Endothelial cell of umbilical vein (primary cell): Measurements from ENCODE around the gene SUPT7L. TPM values are rescaled to one million over a fixed set of nuclear protein-coding genes. Genes with fewer than 3 reads are reported as not detected.

Experiments used
- BruUV-seq: library from RNA; stranded (reverse); fragments of 400-500 nt; replicated peaks from 2 replicates; lab custom pipeline; 2021; lab: Mats Ljungman, UMichigan
- CTCF ChIA-PET: fragments of 300-600, 350-600 bp; sonication (Branson Sonifier 250); formaldehyde crosslinking; loops from one replicate; lab custom pipeline; 2021; ENCODE audit warnings: antibody characterized with exemption, inconsistent platforms; lab: Charles Lee
- POLR2A ChIA-PET: fragments of 300-600, 350-600 bp; sonication (Branson Sonifier 250); formaldehyde crosslinking; loops from one replicate; lab custom pipeline; 2021; ENCODE audit warnings: antibody characterized with exemption, inconsistent platforms; lab: Charles Lee
- DNase-seq: peaks from one replicate; pipeline ENCODE4 v3.0.0-alpha.2; 2011; ENCODE audit warnings: low read depth, low spot score
- FAIRE-seq: peaks from 2 replicates; lab custom pipeline; 2011; peaks lifted over from hg19 to GRCh38; lab: Jason Lieb, UNC
- H2AFZ ChIP-seq: 2 replicates; pipeline ENCODE4 v1.6.0; 2012; ENCODE audit warnings: low read depth, low read length, control low read depth, inconsistent platforms
- H3K27ac ChIP-seq: 2 replicates; pipeline ENCODE4 v1.5.1; 2011; ENCODE audit warnings: low read depth, mild to moderate bottlenecking, control low read depth, low read length, moderate library complexity; ENCODE audit not compliant: insufficient read depth
- H3K27me3 ChIP-seq, 2 experiments: 2 replicates each; pipeline versions ENCODE4 v1.6.0 to v1.6.1; 2011; ENCODE audit warnings: low read length in 2 of 2, mixed read lengths in 1 of 2; ENCODE audit not compliant: control insufficient read depth in 2 of 2, insufficient read depth in 2 of 2
- H3K36me3 ChIP-seq, 2 experiments: 2 replicates in 1 of 2; 3 replicates in 1 of 2; pipeline ENCODE4 v1.5.1; 2011; ENCODE audit warnings: low read length in 2 of 2, mild to moderate bottlenecking in 1 of 2, moderate library complexity in 1 of 2; ENCODE audit not compliant: control insufficient read depth in 2 of 2, insufficient read depth in 2 of 2; ENCODE audit errors: extremely low read depth in 1 of 2
- H3K4me1 ChIP-seq: 3 replicates; pipeline ENCODE4 v1.5.1; 2011; ENCODE audit warnings: mild to moderate bottlenecking, low read length; ENCODE audit not compliant: control insufficient read depth, insufficient read depth; ENCODE audit errors: extremely low read depth
- H3K4me2 ChIP-seq: 2 replicates; pipeline ENCODE4 v1.6.1; 2011; ENCODE audit warnings: low read length, control low read depth, mixed read lengths; ENCODE audit not compliant: insufficient read depth
- H3K4me3 ChIP-seq, 3 experiments: fragments of 200-600 bp in 1 of 3; sonication (generic), shearing (Covaris generic) in 1 of 3; replicated peaks in 1 of 3; 2 replicates each; pipeline ENCODE4 v1.5.1; 2011 to 2016; ENCODE audit warnings: control low read depth in 3 of 3, low read length in 3 of 3, mild to moderate bottlenecking in 2 of 3, inconsistent platforms in 1 of 3, low read depth in 1 of 3, moderate library complexity in 1 of 3; ENCODE audit not compliant: insufficient read depth in 1 of 3
- H3K79me2 ChIP-seq: 2 replicates; pipeline ENCODE4 v1.6.0; 2012; ENCODE audit warnings: low read length, inconsistent platforms; ENCODE audit not compliant: control insufficient read depth, insufficient read depth
- H3K9ac ChIP-seq: replicated peaks from 2 replicates; pipeline ENCODE3; 2011; ENCODE audit warnings: low read length, control low read depth; ENCODE audit not compliant: insufficient read depth; ENCODE audit errors: extremely low read depth
- H3K9me1 ChIP-seq: replicated peaks from 3 replicates; pipeline ENCODE4 v1.6.0; 2011; ENCODE audit warnings: mild to moderate bottlenecking, low read length; ENCODE audit not compliant: control insufficient read depth, insufficient read depth; ENCODE audit errors: extremely low read depth
- H3K9me3 ChIP-seq: replicated peaks from 2 replicates; pipeline ENCODE4 v1.5.1; 2012; ENCODE audit warnings: low read length, inconsistent platforms; ENCODE audit not compliant: control insufficient read depth, insufficient read depth
- H4K20me1 ChIP-seq: replicated peaks from 2 replicates; pipeline ENCODE3; 2011; ENCODE audit warnings: mild to moderate bottlenecking, low read length; ENCODE audit not compliant: control insufficient read depth, insufficient read depth; ENCODE audit errors: extremely low read depth
- EZH2 ChIP-seq: IDR thresholded peaks from 2 replicates; pipeline ENCODE4 v1.6.1; 2012; ENCODE audit warnings: borderline replicate concordance, low read depth, mild to moderate bottlenecking, moderate library complexity, low read length, inconsistent platforms; ENCODE audit not compliant: severe bottlenecking
- FOS ChIP-seq: IDR thresholded peaks from 2 replicates; pipeline ENCODE4 v1.6.1; 2011; ENCODE audit warnings: mild to moderate bottlenecking, low read length, moderate library complexity, borderline replicate concordance; ENCODE audit not compliant: insufficient read depth
- GATA2 ChIP-seq: IDR thresholded peaks from 2 replicates; pipeline ENCODE4 v1.7.0; 2011; ENCODE audit warnings: low read depth, mild to moderate bottlenecking, moderate library complexity, mixed read lengths, low read length; ENCODE audit not compliant: insufficient read length, insufficient read depth
- JUN ChIP-seq: IDR thresholded peaks from 2 replicates; pipeline ENCODE4 v1.6.1; 2011; ENCODE audit warnings: borderline replicate concordance, low read depth; ENCODE audit not compliant: insufficient read length, insufficient read depth
- MAX ChIP-seq: IDR thresholded peaks from 2 replicates; pipeline ENCODE4 v1.6.1; 2011; ENCODE audit not compliant: insufficient read depth, insufficient read length
- MYC ChIP-seq: IDR thresholded peaks from one replicate; pipeline ENCODE4 v1.6.1; 2011; ENCODE audit warnings: mild to moderate bottlenecking, low read depth, low read length
- POLR2A ChIP-seq: IDR thresholded peaks from 2 replicates; pipeline ENCODE4 v1.6.1; 2012; ENCODE audit warnings: low read depth, mild to moderate bottlenecking, control low read depth, low read length
- POLR2AphosphoS5 ChIP-seq: IDR thresholded peaks from 2 replicates; pipeline ENCODE4 v1.6.1; 2012; ENCODE audit warnings: low read depth, mild to moderate bottlenecking, control low read depth, low read length, moderate library complexity; ENCODE audit not compliant: insufficient read depth
- dilution Hi-C: fragments of 300-500 bp; cut with MboI; formaldehyde crosslinking; loops from one replicate; pipeline ENCODE4 v1.15.0; 2019; ENCODE audit warnings: low sequenced_read_pairs; ENCODE audit not compliant: extremely low pct_ligation_motif_present
- intact Hi-C: fragments of 100-400 bp; cut with micrococcal nuclease; formaldehyde crosslinking; loops from one replicate; pipeline ENCODE4 v1.10.0; 2022
- polyA plus RNA-seq, 4 experiments: library from polyadenylated mRNA; depleted of rRNA in 3 of 4; stranded (reverse) in 3 of 4; unstranded in 1 of 4; fragments of >200 nt; gene quantifications; 2 replicates each; pipeline versions ENCODE4 v1.2.1 to v1.2.3, GENCODE V29; 2011 to 2012; ENCODE audit warnings: missing spikeins in 1 of 4
- total RNA-seq: library from RNA; stranded (reverse); gene quantifications from 2 replicates; pipeline ENCODE4 v1.2.3, GENCODE V29; 2021
- TF ChIP-seq, protein P1 (sequence below), 2 donors: IDR thresholded peaks; 1 replicate in 1 of 2; 2 replicates in 1 of 2; pipeline ENCODE4 v1.5.1; 2011; ENCODE audit warnings: low read length in 2 of 2, mild to moderate bottlenecking in 2 of 2, moderate library complexity in 2 of 2, control low read depth in 1 of 2, inconsistent platforms in 1 of 2, low read depth in 1 of 2; ENCODE audit not compliant: insufficient read depth in 1 of 2; ENCODE audit errors: extremely low read depth in 1 of 2

SUPT7L gene
- total and polyA plus RNA-seq, 2 donors (not counting 3 experiments of a cell fraction or from before 2014, with no cell fraction given): 30.3 to 44.5 TPM

GRCh38 chr2:27647289-27647688, 16.1 kb downstream of the SUPT7L start:
- Histone ChIP-seq H3K4me3 (no peak overlapping the region), H3K9ac (no peak overlapping the region), H3K27me3 (no peaks in the 10 kb centered on the region), H3K79me2 (no peaks in the 10 kb centered on the region), H4K20me1 (no peaks in the 10 kb centered on the region), H2AFZ (no peak overlapping the region), H3K36me3 (peaks cover 15 to 19% of the 10 kb centered on the region in 2 experiments), H3K27ac (no peak overlapping the region), H3K9me1 (no peaks in the 10 kb centered on the region), H3K4me1 (peaks cover under 1% of the 10 kb centered on the region), H3K4me2 (no peak overlapping the region), H3K9me3 (no peaks in the 10 kb centered on the region)
- no peak for FAIRE-seq
- dilution Hi-C loops: no loop called here
- no peak for TF ChIP-seq GATA2
- no peak for TF ChIP-seq MYC
- TF ChIP-seq EZH2: no peak
- TF ChIP-seq MAX: no peak
- no peak for TF ChIP-seq JUN
- TF ChIP-seq, protein P1, sequence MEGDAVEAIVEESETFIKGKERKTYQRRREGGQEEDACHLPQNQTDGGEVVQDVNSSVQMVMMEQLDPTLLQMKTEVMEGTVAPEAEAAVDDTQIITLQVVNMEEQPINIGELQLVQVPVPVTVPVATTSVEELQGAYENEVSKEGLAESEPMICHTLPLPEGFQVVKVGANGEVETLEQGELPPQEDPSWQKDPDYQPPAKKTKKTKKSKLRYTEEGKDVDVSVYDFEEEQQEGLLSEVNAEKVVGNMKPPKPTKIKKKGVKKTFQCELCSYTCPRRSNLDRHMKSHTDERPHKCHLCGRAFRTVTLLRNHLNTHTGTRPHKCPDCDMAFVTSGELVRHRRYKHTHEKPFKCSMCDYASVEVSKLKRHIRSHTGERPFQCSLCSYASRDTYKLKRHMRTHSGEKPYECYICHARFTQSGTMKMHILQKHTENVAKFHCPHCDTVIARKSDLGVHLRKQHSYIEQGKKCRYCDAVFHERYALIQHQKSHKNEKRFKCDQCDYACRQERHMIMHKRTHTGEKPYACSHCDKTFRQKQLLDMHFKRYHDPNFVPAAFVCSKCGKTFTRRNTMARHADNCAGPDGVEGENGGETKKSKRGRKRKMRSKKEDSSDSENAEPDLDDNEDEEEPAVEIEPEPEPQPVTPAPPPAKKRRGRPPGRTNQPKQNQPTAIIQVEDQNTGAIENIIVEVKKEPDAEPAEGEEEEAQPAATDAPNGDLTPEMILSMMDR (IDR thresholded peaks at IDR 0.05; ENCODE audit: extremely low read depth in 1 of 2, insufficient read depth in 1 of 2, low read depth in 1 of 2, low read length in 2 of 2): no peak
- no peak for TF ChIP-seq FOS
- TF ChIP-seq POLR2A: no peak
- TF ChIP-seq POLR2AphosphoS5: no peak
- intact Hi-C loops: no loop called here
- CTCF ChIA-PET: interaction anchor here (1.4 to 2.6 kb wide), 2 partner anchors 14 to 36 kb away, joined by 3 to 10 read pairs; no protein-coding TSS in a partner anchor
- BruUV-seq: no TSS peak
- no peak for DNase-seq
- POLR2A ChIA-PET: no interaction called here
